ENCODE data around the gene ZNF506.
A peak's percentile ranks its signal among the peaks of the same experiment; 100 is the strongest.
"Not testable (repeated sequence)": the region's sequence is repeated elsewhere in the genome, so short reads cannot be mapped to it uniquely, and the experiment has no call there.

Gene ZNF506

GRCh38 chr19:19821366-19821951 is at the start of gene ZNF506:
ZNF506 (minus strand) TSS chr19:19821750; CDS start chr19:19821603, 147 bp downstream.
- DNase-seq (ENCODE audit: low spot score): peak; percentile 98

GRCh38 chr19:19870086-19870485 is 48.5 kb upstream of the ZNF506 start:
- DNase-seq (ENCODE audit: low spot score): not testable (repeated sequence)

- DNase-seq (ENCODE audit: low spot score): no peak
Observed at GRCh38 chr19:19866611-19867248, 45.2 kb upstream of the ZNF506 start.

- DNase-seq (ENCODE audit: low spot score): peak; percentile 98
Observed at GRCh38 chr19:19865750-19866610, 44.4 kb upstream of the ZNF506 start, which contains the start of gene ZNF253. ZNF253 (plus strand) TSS chr19:19865882; CDS start chr19:19865997, 115 bp downstream.

- peak; percentile 62 for DNase-seq (ENCODE audit: low spot score)
Observed at GRCh38 chr19:19860756-19861390, 39.3 kb upstream of the ZNF506 start.

GRCh38 chr19:19858751-19859150 is 37.2 kb upstream of the ZNF506 start:
- no peak for DNase-seq (ENCODE audit: low spot score)

GRCh38 chr19:19851740-19852139 is 30.2 kb upstream of the ZNF506 start:
- not testable (repeated sequence) for DNase-seq (ENCODE audit: low spot score)

- DNase-seq (ENCODE audit: low spot score): no peak
Observed at GRCh38 chr19:19849056-19849455, 27.5 kb upstream of the ZNF506 start.

- no peak for DNase-seq (ENCODE audit: low spot score)
Observed at GRCh38 chr19:19847781-19848180, 26.2 kb upstream of the ZNF506 start.

- no peak for DNase-seq (ENCODE audit: low spot score)
Observed at GRCh38 chr19:19835560-19836038, 14.0 kb upstream of the ZNF506 start.

- no peak for DNase-seq (ENCODE audit: low spot score)
Observed at GRCh38 chr19:19826875-19827274, 5.3 kb upstream of the ZNF506 start.

- DNase-seq (ENCODE audit: low spot score): no peak
Observed at GRCh38 chr19:19823916-19824315, 2.4 kb upstream of the ZNF506 start.

GRCh38 chr19:19821976-19822375 is 426 bp upstream of the ZNF506 start:
- not testable (repeated sequence) for DNase-seq (ENCODE audit: low spot score)

GRCh38 chr19:19820774-19821320 is 703 bp downstream of the ZNF506 start:
- no peak for DNase-seq (ENCODE audit: low spot score)

GRCh38 chr19:19817357-19817756 is 4.2 kb downstream of the ZNF506 start:
- DNase-seq (ENCODE audit: low spot score): peak; percentile 25

GRCh38 chr19:19816679-19817078 is 4.9 kb downstream of the ZNF506 start:
- no peak for DNase-seq (ENCODE audit: low spot score)

- not testable (repeated sequence) for DNase-seq (ENCODE audit: low spot score)
Observed at GRCh38 chr19:19811999-19812398, 9.6 kb downstream of the ZNF506 start.

GRCh38 chr19:19805480-19805879 is 16.1 kb downstream of the ZNF506 start:
- no peak for DNase-seq (ENCODE audit: low spot score)

- DNase-seq (ENCODE audit: low spot score): no peak
Observed at GRCh38 chr19:19788015-19788414, 33.5 kb downstream of the ZNF506 start.

- DNase-seq (ENCODE audit: low spot score): not testable (repeated sequence)
Observed at GRCh38 chr19:19785476-19785875, 36.1 kb downstream of the ZNF506 start.

- DNase-seq (ENCODE audit: low spot score): no peak
Observed at GRCh38 chr19:19782783-19783182, 38.8 kb downstream of the ZNF506 start.

GRCh38 chr19:19781791-19782190 is 39.8 kb downstream of the ZNF506 start:
- not testable (repeated sequence) for DNase-seq (ENCODE audit: low spot score)
